ENCODE results near the gene RAP1GAP2.

Gene RAP1GAP2

DNA sequence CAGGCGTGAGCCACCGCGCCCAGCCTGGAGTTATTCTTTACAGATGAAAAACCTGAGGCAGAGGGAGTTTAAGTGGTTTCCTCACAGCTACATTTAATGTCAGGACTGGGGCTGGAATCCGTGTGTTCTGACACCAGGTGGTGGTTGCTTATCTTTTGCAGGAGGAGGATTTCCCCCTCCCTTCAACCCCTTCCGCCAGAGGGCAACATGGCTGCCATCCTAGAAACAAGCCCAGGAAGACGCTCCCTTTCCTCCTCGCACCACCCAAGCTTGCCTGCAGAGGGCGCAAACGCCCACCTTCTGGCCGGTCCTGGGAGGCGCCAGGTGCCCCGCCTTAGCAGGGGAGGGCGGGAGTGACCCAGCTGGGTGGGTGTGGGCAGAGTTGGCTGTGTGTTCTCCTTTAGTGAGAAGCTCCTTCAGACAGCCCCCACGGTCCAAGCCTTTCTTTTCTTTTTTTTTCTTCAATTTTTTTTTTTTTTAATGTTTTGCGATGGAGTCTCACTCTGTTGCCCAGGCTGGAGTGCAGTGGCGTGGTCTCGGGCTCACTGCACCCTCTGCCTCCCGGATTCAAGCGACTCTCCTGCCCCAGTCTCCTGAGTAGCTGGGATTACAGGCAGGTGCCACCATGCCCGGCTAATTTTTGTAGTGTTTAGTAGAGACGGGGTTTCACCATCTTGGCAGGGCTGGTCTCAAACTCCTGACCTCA is 9.9 kb upstream of the RAP1GAP2 start:
- peak; percentile 70 for DNase-seq

DNA sequence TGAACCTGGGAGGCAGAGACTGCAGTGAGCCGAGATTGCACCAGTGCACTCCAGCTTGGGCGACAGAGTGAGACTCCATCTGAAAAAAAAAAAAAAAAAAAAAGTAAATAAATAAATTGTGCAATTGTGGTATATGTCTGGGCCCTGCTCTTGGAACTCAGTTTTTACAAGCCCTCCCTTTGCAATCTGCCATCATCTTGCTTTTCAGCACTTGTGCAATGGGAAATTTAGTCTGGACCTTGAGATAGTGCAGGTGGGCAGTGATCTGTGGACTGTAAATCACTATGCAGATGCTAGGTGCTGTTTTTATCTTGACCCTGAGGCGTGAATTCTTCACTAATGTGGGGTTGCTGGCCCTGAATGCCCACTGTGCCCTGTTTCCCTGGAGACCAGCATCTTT is 6.5 kb upstream of the RAP1GAP2 start:
- DNase-seq = no peak

DNA sequence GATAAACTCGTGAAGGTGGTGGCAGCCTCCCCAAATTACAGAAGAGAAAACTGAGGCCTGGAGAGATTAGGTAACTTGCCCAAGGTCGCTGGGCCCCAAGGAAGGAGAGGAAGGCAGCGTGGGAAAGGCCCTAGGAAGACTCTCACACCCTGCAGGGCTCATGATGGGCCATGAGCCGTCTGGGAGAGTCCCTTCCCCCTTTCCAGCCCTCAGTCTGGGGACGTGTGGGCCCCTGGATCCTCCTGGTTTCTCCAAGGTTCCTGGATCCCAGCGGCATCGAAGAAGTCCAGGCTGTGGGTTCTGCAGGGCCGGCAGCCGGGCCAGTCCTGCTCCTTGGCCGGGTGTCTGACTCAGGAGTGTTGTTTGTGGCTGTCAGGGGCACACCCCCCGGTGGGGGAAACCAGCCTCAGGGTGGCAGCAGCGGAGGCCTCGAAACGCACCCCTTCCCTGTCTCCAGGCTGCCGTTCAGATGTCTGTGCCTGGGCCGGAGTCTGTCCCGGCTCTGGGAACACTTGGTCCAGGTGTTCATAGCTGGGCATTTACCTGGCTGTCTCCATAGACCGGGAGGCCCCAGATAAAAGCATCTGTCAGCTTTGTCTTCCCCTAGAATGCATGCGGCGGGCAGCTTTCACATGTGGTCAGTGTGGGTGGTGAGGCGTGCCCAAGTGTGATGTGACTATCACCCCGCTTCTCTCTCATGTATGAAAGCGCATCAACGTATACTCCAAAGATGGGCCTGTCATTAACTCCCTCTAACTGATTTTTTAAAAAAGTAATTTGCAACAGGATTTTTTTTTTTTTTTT is 3.7 kb upstream of the RAP1GAP2 start:
- no peak for DNase-seq

DNA sequence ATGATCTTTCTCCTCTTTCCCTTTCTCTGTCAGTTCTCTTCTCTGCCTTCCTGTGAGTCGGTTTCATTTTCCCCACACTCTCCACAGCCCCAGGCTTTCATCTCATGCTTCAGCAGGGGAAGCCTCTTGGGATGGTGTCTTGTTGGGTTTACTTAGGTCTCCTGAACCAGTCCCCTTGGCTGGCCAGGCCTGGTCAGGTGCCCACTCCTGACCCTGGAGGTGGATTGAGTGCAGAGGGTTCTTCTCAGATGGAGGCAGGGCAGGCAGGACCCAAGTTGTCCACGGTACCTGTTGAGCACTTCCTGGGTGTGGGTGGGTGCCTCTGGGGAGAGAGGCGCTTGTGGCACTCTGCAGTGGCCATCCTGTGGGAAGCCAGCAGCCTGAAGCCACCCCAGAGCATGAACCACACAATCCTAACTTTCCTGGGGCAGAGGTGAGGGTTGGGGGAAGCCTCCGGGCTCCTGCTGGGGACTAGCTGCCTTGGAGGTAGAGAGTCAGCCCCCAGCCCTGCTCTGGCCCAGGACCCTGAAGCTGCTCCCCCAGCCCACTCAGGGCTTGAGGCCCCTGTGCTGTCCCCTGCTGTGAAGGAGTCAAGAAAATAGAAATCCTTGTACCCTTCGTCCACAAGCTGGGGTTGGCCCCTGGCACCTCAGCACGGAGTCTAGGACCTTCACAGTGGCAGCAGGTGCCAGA is 2.0 kb upstream of the RAP1GAP2 start:
- no peak for DNase-seq

DNA sequence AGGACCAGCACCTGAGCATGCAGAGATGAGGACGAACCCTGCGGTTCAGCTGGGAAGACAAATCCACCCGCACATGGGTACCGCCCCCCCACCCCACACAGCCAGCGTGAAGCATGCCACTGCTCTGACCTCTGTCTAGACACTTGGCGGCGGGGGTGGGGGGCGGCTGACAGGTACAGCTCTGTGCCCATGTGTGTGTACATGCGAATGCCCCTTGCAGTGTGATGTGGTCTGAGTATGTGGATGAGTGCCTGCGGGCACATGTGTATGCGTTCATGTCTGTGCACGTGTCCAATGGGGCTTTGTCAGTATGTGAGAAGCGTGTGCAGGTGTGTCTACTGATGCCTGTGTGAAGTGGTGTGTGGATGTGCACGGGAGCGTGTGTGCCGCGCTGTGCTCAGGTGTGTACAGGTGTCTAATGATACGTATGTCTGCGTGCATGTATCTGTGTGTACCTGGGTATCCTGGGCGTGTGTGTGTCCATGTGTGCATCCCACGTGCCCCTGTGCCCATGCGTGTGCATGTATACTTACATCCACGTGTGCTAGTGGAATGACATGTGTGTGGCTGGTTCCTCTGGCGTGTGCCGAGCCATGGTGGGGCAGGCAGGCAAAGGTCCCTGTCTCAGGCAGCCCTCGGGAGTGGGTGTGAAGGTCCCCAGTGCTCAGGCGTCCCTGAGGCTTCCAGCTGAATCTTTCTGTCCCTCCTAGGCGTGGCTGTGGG is 636 bp upstream of the RAP1GAP2 start:
- no peak for DNase-seq

DNA sequence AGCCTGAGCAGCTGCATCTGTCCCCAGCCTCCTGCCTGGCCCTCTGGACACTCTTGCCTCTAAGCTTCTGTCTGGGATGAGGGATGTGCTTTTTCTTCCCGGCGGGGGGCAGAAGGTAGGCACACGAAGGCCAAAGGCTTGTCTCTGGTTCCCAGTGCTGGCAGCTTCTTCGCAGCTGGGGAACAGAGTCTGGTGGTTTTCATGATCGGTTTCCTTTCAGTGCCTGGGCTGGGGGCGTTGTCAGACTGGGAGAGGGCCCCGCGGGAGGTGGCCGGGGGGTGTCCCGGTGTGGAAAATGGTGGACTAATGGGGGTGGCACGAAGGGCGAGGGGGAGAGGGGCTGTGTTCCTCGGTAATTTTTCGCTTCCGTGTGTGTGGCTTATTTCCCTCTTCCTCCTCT is 988 bp downstream of the RAP1GAP2 start:
- no peak for DNase-seq

DNA sequence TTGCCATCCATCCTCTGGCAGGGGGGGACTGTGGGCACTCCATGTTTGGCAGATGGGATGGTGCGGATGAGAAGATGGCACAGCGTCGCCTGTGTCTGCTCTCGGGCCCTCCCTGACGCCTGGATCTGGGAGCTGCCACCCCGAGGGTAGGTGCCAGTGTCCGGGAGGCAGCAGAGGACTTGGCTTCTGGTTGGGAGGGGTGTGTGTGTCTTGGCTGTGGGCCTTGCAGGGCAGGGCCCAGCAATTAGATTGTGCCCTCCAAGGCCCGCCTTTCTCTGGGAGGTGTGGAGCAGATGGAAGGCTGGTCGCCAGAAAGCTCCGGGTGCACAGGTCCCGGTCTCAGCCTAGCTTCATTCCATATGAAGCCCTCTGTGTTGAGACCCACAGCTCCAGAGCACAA is 1.4 kb downstream of the RAP1GAP2 start:
- peak; percentile 11 for DNase-seq

DNA sequence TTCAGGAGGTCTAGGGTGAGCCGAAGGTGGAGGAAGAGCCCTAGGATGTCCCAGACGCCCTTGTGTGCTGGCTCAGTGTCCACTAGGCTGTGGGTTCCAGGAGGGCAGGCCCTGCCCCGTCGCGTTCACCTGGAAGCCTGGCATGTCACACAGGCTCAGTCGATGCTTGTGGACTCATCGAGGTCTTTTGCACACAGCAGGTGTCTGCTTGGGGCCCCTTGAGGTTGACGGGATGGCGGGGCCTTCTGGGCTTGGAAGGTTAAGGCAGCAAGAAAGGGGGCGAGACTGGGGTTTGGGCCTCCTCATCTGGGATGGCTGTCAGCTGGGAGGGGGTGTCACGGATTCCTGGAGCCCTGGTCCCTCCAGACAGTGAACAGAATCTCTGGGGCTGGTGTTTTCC is 1.9 kb downstream of the RAP1GAP2 start:
- DNase-seq = no peak

DNA sequence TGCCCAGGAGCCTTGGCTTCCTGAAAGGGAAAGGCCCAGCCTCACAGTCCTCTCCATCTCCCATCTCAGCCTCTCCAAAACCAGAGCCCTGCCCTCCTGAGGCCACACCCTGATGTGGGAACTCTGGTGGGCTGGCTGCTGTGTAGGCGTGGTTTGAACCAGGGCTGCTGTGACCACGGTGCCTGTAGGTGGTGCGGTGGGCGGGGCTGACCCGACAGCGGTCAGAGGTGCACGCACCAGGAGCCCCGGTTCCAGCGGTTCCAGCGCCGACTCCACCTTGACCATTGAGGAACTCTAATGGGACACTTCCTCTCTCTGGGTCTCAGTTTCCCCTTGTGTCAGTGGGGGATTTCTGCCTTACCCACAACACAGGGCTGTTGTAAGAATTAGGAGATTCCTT is 2.4 kb downstream of the RAP1GAP2 start:
- DNase-seq = no peak

DNA sequence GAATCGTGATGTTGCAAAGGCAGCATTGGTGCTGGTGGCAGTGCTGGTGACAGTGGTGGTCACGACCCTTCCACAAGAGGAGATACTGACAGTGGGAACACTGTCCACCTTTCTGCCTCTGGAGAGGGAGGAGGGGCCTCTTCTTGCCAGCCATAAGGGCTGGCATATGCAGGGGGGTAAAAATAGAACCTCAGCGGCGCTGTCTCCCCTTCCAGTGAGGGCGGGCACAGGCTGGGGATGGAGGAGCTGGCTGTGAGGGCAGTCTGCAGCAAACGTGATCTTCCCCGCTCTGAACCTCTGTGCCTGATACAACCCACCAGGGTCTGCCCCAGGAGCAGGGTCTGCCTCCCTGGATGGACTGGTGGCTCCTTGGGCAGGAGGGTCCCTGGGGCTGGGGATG is 3.4 kb downstream of the RAP1GAP2 start:
- DNase-seq = no peak

DNA sequence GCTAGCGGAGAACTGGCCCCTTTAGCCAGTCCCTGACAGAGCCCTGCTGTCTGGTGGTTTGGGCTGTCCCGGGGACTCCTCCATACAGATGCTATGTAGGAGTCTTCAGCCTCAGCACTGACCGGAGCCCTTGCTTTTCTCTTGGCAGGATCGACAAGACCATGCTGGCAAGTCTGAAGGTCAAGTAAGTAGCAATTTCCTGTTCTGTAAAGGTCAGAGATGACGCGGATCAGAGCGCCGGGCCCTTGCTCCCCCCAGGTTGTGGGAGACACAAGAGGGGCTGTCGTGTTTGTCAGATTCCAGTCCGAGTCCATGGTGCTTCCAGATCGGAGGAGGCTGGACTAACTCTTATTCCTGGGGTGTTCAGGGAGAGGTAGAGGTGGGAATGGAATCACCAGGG is 4.1 kb downstream of the RAP1GAP2 start:
- no peak for DNase-seq

DNA sequence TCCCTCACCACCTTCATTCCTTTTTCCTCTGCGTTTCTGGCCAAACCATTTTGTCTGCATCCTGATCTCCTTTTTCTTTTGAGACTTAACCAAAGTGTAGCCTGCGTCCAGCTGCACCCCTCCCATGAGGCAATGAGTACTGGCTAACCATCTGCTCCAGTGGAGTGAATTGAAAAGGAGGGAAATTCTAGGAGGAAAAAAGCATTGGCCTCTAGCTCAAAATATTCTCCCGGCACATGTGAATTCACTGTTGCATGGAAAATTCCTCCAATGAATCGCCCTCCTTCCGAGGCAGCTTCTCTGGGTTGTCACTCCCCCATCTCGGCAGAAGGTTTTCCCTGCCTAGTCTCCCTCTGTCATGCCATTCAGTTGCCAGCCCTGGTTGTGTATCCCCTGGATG is 5.6 kb downstream of the RAP1GAP2 start:
- peak; percentile 66 for DNase-seq

DNA sequence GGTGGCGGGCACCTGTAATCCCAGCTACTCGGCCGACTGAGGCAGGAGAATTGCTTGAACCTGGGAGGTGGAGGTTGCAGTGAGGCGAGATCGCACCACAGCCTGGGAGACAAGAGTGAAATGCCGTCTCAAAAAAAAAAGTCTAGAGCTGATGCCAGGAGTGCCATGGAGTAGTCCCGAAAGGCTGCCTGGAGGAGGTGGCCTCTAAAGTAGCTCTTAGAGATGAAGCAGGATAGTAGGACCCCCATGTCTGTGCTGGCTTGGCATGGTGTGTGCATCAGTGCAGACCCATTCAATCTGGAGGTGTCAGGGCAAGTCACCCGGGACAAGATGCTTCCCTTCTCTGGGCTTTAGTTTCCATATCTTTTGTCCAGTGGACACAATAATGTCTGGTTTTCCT is 6.3 kb downstream of the RAP1GAP2 start:
- DNase-seq = no peak

DNA sequence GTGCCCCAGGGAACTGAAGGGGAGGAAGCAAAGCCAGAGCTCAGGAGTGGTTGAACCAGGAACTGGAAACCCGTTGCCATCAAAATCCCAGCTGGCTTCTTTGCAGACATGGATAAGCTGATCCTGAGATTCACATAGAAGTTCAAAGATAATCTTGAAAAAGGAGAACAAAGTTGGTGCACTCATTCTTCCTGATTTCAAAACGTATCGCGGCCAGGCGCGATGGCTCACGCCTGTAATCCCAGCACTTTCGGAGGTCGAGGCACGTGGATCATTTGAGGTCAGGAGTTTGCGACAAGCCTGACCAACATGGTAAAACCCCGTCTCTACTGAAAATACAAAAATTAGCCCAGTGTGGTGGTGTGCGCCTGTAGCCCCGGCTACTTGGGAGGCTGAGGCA is 7.1 kb downstream of the RAP1GAP2 start:
- no peak for DNase-seq

DNA sequence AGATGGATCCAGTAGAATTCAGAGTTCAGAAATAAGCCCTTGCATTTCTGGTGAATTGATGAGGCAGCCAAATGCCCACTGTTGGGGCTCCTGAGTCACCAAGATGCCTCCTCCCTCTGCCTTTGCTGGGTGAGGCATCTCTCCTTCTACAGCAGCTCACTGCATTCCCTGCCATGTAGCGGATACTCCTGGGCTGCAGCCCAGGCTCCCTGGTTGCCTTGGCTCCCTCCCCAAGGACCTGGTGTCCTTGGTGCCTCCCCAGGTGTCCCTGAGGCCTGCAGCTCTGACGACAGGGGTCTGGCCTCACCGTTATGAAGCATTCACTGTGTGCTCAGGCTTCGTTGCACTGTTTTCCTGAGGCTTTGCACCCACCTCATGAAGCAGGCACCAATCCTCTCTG is 7.7 kb downstream of the RAP1GAP2 start:
- no peak for DNase-seq

DNA sequence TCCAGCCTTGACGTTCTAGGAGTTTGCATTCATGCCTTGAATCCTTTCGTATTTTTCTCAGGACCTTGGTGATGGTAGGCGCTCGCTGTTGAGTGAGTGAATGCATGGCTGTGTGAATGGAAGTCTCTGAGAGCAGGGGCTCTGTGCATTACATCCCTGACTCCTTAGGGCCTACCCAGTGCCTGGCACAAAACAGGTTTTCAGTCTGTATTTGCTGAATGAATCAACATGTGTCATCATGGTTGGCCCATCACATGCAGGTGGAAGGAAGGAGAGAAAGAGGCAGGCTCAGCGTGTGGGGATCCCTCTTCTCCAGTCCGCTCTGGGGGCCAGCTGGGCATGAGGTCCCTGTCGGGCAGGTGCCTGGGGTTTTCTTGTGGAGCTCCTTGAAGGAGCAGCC is 8.7 kb downstream of the RAP1GAP2 start:
- no peak for DNase-seq

DNA sequence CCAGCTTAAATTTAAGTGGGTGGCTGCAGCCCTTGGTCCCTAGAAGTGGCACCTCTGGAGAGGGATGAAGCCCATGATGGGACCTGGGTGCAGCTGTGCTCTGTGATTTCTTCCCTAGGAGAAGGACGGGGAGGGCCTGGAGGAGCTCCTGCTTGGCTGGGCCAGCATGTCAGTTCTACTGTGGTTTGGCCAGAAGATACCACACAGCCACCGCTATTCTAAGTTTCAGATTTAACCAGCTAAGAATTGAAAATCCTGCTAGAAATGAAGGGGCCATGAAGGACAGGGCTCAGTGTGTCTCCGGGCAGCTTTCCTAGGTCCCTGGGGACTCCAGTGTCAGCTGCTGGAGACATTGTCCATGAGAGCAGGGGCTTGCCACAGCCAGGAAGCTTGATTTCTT is 9.7 kb downstream of the RAP1GAP2 start:
- no peak for DNase-seq

DNA sequence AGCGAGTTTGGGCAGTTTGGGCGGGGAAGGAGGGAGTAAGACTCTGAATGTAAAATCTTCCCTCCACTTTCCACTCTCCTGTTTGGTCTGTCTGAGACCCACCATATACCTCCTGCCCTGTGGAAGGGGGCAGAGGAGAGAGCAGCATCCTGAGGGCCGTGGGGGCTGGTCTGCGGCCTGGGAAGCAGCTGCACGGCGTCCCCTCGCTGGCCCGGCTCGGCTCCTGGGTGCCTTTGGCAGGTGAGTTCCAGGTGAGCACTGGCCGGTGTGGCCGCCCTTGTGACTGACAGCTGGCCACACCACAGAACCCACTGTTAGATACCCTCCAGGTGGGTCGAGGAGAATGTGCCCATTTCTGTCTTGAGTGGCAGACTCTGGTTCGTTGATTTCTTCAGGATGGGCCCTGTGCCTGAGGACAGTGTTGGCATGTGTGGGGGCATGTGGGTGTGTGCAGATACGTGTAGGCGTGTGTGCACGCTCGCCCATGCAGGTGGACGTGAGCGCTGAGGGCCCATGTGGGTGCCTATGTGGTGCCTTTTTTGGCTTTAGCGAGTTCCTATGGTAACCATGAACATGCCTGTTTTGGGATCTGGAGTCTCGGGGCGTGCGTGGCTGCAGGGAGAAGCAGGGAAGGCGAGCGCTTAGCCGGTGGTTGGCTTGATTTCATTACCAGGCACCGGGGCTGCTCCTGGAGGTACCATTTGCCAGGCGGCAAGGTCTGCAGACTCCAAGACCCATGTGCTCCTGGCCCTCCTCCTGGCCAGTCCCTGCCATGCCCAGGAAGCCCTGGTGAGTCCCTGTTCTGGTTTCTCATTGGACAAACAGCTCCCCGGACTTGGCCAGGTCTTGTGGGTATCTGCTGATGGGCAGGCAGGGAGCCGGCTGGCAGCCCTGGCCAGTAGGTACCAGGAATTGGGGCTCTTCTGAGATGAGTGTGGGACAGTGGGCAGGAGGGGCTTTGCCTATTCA is 12.4 kb downstream of the RAP1GAP2 start:
- DNase-seq = no peak

DNA sequence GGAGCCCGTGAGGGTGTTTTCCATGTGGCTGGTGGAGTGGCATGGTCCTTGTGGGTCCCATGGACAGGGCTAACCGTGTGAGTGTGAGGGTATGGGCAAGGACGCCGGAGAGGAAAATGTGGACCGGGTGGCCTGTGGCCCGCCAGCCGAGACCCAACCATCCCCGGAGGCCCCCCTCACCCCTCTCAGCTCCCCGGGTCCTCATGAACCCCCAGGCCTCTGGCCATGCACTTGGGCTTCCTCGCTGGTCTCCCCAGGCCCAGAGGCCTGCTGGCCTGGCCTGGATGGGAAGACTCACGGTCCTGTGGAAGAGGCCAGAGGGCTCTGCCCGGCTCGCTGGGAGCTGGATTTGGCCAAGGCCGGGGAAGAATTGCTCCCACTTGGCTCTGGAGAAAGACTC is 13.1 kb downstream of the RAP1GAP2 start:
- no peak for DNase-seq

DNA sequence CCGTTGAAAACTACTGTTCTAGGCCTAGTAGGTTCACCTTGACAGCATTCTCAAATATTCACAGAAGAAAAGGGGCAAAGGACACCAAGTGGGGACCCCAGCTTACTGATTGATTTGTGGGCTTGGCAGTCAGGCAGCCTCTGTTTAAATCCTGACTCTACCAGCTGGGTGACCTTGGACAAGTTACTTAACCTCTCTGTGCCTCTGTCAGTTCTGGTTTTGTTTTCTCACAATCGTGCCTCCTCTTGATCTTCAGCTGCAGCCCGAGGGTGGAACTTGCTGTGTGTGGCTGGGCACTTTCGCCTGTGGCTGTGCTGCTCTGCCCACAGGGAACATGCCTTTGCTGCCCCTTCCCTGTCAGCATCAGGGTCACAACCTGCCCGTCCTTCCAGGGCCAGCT is 17.8 kb downstream of the RAP1GAP2 start:
- no peak for DNase-seq

DNA sequence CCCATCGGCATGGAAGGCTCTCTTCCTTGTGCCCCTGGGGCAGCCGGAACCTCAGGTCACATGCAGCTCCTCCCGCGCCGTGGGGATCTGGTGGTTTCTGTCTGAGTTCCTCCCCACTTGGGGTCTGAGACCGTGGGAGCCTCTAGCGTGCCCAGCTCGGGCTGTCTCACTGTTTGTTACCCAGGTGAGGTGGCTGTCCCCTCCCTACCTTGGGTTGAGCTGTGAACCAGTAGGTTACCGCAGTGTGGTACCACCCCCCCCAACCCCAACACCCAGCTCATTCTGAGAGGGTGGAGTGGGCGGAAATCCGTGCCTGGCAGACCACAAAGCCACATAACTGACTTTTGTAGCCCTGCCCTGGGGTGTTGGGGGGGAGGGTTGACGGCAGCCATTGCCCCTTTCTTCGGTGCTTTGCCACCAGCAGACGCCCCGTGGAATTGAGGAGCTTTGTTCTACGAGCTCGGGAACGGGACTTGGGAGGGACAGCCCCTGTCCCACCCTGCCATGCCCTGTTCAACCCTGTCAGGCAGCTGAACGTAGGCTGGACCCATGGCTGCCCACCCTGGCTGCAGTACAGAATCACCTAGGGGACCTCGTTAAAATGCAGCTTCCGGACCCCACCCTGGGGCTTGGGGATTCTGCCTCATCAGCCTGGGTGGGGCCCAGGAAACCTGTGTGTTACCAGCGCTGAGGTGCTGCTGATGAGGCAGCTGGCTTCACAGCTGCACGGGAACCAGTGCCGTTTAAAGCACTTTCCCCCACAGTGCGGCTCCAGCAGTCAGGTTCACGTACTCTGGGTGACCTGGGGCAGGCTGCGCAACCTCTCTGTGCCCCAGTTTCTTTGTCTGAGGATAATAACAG is 18.5 kb downstream of the RAP1GAP2 start:
- no peak for DNase-seq
